ELR (cell line): ENCODE measurements around the gene PDE4DIP.
"Not testable (repeated sequence)": the region's sequence is repeated elsewhere in the genome, so short reads cannot be mapped to it uniquely, and the experiment has no call there.

Experiments used
- DNase-seq: peaks from one replicate; pipeline ENCODE4 v3.0.0-alpha.2; 2015; ENCODE audit warnings: low read depth

PDE4DIP gene

DNA sequence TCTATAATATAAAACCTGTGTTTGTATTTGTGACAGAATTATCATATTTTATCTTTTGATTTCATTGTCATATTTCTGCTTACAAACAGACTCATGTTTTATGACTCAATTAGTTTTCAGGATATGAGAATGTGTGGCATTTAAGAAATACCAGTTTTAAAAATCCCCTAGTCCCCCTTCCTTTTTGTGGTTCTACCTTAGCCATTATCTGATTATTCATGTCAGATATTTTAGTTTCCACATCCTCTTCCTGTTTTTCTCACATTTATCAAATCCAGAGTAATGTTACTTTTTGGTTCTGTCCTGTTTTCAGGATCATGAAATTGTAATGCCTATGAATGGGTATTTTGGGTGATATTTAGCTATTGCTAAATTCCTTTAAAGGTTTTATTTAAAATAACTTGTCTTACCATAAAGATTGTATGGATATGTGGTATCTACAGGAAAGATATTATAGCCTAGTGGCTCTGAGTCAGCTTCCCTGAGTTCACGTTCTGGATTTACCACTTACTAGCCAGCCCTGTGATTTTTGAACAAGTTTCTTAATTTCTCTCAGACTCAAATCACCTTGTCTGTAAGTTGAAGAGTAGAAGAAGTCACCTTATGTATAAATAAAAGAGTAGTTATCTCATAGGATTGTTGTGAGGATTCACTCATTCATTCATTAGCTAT, 131.8 kb downstream of the PDE4DIP start:
- peak; percentile 70 for DNase-seq

- not testable (repeated sequence) for DNase-seq
Observed at GRCh38 chr1:148977785-148978184, 133.6 kb downstream of the PDE4DIP start.

GRCh38 chr1:148989378-148989777, 145.2 kb downstream of the PDE4DIP start:
- not testable (repeated sequence) for DNase-seq

- DNase-seq: not testable (repeated sequence)
Observed at GRCh38 chr1:148990233-148990788, 146.1 kb downstream of the PDE4DIP start.

GRCh38 chr1:148991818-148992217, 147.6 kb downstream of the PDE4DIP start:
- not testable (repeated sequence) for DNase-seq

DNA sequence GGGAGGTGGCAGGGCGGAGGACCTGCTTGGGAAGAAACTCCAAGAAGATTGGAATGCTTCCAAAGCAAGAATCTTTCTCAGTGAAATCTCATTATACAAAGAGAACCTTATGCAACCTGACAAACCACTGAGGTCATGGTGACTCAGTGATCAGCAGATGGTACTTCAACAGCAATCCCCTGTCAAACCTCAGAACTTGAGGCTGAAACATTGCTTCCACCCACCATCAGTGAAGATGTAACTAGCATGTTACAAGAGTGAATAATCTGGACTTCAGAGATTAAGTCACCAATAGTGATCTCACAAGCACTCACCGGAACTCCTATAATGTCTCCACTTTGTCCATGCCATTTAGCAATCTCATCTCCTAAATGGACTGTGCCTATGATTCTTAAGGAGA, 148.1 kb downstream of the PDE4DIP start:
- DNase-seq: not testable (repeated sequence)

- not testable (repeated sequence) for DNase-seq
Observed at GRCh38 chr1:148996449-148997224, 152.4 kb downstream of the PDE4DIP start.

DNA sequence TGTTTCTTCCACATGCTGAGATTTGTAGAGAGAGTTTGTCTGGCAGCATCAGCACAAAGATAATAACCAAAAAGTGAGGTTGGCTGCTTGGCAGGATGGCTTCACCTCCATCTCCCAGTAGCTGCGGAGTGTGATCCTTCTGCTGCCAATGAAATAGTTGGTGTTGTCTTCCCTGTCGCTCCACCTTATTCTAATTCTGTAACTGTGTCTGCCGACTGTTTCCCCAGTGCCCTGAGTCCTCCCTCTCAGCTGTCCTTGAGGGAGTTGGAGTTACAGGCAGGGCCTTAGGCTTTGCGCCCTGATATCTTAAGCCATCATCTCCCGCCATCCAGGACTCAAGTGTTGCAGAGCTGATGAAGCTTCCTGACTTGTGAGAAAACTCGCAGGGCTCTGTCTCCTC, 153.2 kb downstream of the PDE4DIP start:
- DNase-seq: not testable (repeated sequence)

GRCh38 chr1:149002664-149003063, 158.4 kb downstream of the PDE4DIP start:
- DNase-seq: not testable (repeated sequence)

DNA sequence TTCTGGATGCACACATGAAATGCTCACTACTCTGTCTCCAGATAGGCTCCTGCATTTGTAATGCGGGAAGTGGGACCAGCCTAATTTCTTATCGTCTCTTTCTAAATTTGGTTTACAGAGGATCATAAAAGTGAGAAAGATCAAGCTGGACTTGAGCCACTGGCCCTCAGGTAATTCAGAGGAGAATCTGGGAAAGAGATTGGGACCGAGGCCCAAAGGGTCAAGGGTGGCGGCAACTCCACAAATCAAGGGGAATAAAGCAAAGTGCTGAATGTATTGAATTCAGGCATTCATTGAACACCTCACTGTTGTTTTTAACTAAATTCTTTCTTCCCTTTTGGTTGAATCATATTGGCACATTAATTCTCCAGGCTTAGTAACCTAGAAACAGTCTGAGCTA, 164.1 kb downstream of the PDE4DIP start:
- DNase-seq: not testable (repeated sequence)

GRCh38 chr1:149008769-149009168, 164.5 kb downstream of the PDE4DIP start:
- DNase-seq: not testable (repeated sequence)

- not testable (repeated sequence) for DNase-seq
Observed at GRCh38 chr1:149009761-149010160, 165.5 kb downstream of the PDE4DIP start.

GRCh38 chr1:149012599-149012998, 168.4 kb downstream of the PDE4DIP start:
- DNase-seq: not testable (repeated sequence)

GRCh38 chr1:149013513-149013912, 169.3 kb downstream of the PDE4DIP start:
- DNase-seq: not testable (repeated sequence)

- not testable (repeated sequence) for DNase-seq
Observed at GRCh38 chr1:149015522-149015921, 171.3 kb downstream of the PDE4DIP start.

GRCh38 chr1:149016626-149017025, 172.4 kb downstream of the PDE4DIP start:
- DNase-seq: not testable (repeated sequence)

DNA sequence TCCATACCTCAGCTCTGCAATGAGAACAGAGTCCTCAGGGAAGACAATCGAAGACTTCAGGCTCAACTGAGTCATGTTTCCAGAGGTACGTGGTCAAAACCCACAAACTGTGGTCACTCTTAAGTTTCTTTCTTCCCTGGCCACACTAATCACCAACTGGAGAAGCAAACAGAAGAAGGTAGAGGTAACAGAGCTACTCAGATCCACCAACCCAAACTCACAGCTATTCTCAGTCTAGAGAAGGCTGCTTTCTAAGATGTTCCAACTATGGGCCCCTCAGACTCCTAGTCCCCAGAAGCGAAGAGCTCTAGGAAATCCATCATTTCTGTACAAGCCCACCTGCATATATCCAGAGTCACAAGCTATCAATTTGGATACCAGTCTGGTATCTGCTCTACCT, 174.3 kb downstream of the PDE4DIP start:
- not testable (repeated sequence) for DNase-seq

DNA sequence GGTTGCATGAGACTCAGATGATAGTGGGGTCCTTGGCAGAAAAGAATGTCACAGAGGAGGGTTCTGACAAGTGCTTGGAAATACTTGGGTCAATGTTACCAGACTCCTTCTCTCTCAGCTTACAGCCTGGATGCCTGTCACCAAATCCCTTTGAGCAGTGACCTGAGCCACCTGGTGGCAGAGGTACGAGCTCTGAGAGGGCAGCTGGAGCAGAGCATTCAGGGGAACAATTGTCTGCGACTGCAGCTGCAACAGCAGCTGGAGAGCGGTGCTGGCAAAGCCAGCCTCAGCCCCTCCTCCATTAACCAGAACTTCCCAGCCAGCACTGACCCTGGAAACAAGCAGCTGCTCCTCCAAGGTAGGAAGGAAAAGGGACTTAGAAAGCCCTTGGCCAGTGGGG, 180.1 kb downstream of the PDE4DIP start:
- not testable (repeated sequence) for DNase-seq

DNA sequence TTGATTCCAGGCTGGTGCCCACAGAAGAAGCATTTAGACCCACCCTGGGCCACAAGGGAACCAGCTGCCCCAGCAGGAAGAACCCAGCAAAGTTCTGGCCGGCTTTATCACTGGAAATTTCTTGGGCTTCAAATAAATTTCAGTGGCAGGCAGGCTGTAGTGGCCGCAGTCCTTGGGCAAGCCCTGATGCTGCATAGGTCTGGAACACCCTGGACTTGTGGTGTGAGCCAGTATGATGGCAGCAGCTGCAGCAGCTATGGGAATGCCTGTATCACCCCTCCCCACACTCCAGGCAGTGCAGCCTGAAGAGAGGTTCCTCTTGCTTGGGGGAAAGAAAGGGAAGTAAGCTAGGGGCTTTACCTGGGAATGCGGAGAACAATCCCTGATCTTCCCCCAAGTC, 189.7 kb downstream of the PDE4DIP start:
- DNase-seq: not testable (repeated sequence)

GRCh38 chr1:149043056-149043455, 198.8 kb downstream of the PDE4DIP start:
- DNase-seq: not testable (repeated sequence)

GRCh38 chr1:149064611-149065010, 220.4 kb downstream of the PDE4DIP start:
- not testable (repeated sequence) for DNase-seq

- not testable (repeated sequence) for DNase-seq
Observed at GRCh38 chr1:149075505-149076127, 231.4 kb downstream of the PDE4DIP start.
